ENCODE results near the gene IL4.
"Not testable (repeated sequence)": the region's sequence is repeated elsewhere in the genome, so short reads cannot be mapped to it uniquely, and the experiment has no call there.

IL4 gene

GRCh38 chr5:132673939-132674630 is at the start of gene IL4:
Gene IL4 (plus strand): TSS chr5:132673989. CDS start chr5:132674051, 62 bp downstream.
- in situ Hi-C loops (cut with MboI; ENCODE audit: low sequenced_read_pairs): no loop called here

GRCh38 chr5:132627470-132627869 is 46.3 kb upstream of the IL4 start:
- in situ Hi-C loops (cut with MboI; ENCODE audit: low sequenced_read_pairs): no loop called here

- in situ Hi-C loops (cut with MboI; ENCODE audit: low sequenced_read_pairs): no loop called here
These were observed 45.0 kb upstream of the IL4 start for GRCh38 chr5:132628814-132629213.

GRCh38 chr5:132629230-132629944 is 44.4 kb upstream of the IL4 start:
- in situ Hi-C loops (cut with MboI; ENCODE audit: low sequenced_read_pairs): no loop called here

DNA sequence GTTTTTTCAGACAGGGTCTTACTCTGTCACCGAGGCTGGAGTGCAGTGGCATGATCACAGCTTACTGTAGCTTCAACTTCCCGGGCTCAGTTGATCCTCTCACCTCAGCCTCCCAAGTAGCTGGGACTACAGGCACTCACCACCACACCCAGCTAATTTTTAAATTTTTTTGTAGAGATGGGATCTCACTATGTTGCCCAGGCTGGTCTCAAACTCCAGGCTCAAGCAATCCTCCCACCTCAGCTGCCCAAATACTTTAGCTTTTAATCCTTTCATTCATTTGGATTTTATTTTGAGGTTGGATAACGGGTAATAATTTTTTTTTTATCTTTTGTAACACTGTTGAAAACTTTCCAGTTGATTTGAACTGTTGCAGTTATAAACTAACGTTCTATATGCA is 40.2 kb upstream of the IL4 start:
- in situ Hi-C loops (cut with MboI; ENCODE audit: low sequenced_read_pairs): not testable (repeated sequence)

- in situ Hi-C loops (cut with MboI; ENCODE audit: low sequenced_read_pairs): no loop called here
These were observed 37.9 kb upstream of the IL4 start for GRCh38 chr5:132635873-132636272.

DNA sequence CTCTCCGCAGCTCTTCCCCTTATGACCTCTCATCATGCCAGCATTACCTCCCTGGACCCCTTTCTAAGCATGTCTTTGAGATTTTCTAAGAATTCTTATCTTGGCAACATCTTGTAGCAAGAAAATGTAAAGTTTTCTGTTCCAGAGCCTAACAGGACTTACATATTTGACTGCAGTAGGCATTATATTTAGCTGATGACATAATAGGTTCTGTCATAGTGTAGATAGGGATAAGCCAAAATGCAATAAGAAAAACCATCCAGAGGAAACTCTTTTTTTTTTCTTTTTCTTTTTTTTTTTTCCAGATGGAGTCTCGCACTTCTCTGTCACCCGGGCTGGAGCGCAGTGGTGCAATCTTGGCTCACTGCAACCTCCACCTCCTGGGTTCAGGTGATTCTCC is 36.5 kb upstream of the IL4 start:
- in situ Hi-C loops (cut with MboI; ENCODE audit: low sequenced_read_pairs): no loop called here

GRCh38 chr5:132639706-132640130 is 34.1 kb upstream of the IL4 start:
- in situ Hi-C loops (cut with MboI; ENCODE audit: low sequenced_read_pairs): no loop called here

GRCh38 chr5:132640613-132641012 is 33.2 kb upstream of the IL4 start:
- in situ Hi-C loops (cut with MboI; ENCODE audit: low sequenced_read_pairs): no loop called here

DNA sequence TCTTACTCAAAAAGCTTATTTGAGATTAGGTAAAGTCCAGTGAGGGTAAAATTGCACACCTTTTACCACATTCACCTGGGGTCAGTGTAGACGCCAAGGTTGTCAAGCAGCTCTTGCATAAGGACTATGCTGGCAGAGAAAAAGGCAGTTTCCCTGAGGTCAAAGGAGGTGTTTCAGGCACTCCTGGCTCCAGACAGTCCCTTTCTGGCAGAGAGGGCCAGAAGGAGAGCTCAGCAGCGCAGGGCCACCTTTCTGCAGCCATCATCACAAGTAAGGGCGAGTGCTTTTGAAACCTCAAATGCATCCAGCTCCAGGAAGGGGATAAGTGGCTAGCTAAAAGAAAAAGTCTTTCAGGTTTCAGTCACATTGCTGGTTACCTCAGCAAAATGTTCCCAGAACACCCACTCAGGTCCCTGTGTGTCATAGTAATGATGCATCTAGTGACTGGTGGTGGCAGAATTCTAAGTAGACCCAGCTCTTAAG is 32.5 kb upstream of the IL4 start:
- in situ Hi-C loops (cut with MboI; ENCODE audit: low sequenced_read_pairs): no loop called here

DNA sequence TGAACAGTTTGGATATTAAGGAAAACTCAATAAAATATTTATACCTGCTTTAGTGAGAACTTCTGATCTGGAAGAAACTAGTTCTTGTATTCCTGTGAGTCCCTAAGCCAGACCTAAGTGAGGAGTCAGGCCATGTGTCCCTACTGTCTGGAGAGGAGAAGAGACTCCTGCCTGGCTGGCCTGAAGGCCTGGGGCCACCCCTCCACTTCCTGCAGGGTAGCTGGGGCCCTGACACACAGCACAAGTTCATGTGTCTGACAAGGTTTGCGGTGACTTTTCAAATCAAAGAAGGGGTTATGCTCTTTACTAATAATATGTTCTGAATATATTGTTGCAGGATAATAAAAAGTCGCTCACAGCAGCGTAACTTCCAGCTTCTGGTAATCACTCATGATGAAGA is 31.9 kb upstream of the IL4 start:
- in situ Hi-C loops (cut with MboI; ENCODE audit: low sequenced_read_pairs): no loop called here

DNA sequence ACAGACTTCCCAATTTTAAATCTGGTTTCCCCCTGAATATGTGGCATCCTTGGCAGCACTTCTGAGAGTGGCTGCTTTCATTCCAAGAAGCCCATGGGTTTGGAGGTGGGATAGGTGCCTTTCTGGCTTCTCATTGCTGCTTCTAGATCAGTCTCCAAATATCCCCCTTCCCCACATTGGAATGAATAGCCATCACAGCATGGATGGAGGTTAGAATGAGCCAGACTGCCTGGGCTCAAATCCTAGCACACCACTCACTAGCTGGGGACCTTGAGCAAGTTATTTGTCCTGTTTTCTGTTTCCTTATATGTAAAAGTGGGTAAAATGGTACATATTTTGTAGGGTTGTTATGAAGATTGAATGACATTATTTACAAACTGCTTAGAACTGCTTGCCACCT is 29.6 kb upstream of the IL4 start:
- in situ Hi-C loops (cut with MboI; ENCODE audit: low sequenced_read_pairs): no loop called here

DNA sequence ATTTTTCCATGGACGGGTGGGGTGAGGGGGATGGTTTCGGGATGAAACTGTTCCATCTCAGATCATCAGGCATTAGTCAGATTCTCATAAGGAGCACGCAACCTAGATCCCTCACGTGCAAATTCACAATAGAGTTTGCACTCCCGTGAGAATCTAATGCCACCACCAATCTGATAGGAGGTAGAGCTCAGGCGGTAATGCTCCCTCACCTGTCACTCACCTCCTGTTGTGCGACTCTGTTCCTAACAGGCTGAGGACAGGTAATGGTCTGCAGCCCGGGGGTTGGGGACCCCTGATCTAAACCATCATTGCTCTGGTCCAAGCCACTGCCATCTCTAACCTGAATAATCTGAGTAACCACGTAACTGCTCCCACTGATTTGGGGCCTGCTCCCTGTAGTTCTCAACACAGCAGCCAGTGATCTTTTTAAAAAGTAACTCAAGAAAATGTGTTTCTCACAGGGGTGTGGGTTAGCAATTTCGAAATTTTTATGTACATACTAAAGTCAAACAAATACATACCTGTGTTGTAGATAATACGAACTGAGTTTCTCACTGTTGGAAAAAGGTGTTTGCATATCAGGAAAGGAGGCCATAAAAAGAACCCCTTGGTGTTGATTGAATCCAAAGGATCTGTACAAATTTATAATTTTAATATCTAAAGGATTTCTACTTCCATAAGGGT is 27.1 kb upstream of the IL4 start:
- in situ Hi-C loops (cut with MboI; ENCODE audit: low sequenced_read_pairs): no loop called here

DNA sequence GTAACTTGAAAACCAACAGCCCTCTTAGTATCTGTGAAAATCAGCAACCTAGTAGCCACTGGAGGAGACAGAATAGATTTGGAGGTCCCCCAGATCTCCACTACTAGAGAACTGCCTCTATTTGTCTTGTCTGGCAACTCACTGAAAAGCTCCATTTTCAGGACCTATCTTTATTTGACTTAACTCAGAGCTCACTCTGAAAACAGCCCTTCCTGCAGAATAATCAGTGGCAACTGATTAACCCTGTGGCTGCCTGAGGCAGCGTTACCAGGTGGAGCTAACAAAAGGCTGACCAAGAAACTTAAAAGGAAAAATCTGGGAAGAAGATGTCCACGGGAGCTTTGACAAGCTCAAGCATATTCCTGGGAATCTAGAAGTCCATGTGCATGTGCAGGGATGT is 26.3 kb upstream of the IL4 start:
- in situ Hi-C loops (cut with MboI; ENCODE audit: low sequenced_read_pairs): no loop called here

- in situ Hi-C loops (cut with MboI; ENCODE audit: low sequenced_read_pairs): no loop called here
These were observed 25.4 kb upstream of the IL4 start for GRCh38 chr5:132648355-132648754.

DNA sequence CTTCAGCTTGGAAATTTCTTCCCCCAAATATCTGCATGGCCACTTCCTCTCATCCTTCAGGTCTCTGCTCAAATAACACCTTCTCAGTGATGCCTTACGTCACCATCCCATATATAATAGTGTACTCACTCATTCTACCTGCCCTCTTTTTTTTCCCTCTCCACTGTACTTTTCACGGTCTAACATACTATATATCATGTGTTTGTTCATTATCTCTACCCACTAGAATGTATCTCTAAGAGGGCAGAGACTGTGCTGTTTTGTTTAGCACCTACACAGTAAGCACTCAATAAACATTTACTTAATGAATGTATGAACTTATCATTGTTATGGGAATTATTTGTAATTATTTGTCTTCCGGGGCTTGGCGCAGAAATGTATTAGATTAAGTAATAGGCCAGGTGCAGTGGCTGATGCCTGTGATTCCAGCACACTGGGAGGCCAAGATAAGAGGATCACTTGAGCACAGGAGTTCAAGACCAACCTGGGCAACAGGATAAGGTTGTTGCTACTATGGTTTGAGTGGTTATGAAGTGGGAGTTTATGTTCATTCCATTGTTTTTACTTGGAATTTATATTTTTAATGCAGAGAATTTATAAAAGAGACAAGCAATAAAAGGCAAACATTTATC is 21.8 kb upstream of the IL4 start:
- in situ Hi-C loops (cut with MboI; ENCODE audit: low sequenced_read_pairs): no loop called here

- in situ Hi-C loops (cut with MboI; ENCODE audit: low sequenced_read_pairs): no loop called here
These were observed 20.1 kb upstream of the IL4 start for GRCh38 chr5:132653716-132654115.

- in situ Hi-C loops (cut with MboI; ENCODE audit: low sequenced_read_pairs): no loop called here
These were observed 17.7 kb upstream of the IL4 start for GRCh38 chr5:132655821-132656773.

DNA sequence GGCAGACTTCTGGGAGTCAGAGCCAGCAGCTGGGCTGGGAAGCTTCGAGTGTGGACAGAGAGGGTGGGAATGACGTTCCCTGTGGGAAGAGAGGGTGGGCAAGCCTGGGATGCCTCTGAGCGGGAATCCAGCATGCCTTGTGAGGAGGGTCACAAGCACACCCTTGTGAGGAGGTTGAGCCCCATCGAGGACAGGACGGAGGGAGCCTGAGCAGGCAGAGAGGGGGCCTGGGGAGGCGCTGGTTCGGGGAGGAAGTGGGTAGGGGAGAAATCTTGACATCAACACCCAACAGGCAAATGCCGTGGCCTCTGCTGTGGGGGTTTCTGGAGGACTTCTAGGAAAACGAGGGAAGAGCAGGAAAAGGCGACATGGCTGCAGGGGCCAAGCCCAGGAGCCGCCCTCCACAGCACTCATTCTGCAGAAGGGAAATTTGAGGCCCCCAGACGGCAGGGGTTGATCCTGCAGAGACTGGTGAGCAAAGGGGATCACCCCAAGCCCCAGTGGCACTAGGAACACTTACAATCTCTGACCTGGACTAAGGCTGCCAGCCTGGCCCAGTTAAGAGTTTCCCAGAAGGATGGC is 16.9 kb upstream of the IL4 start:
- in situ Hi-C loops (cut with MboI; ENCODE audit: low sequenced_read_pairs): no loop called here

Measured in HL-60/S4 treated with phorbol 12-myristate 13-acetate at 8.2 ng/mL for 4 days and 3 days (cell line).